B cell (primary cell): Measurements from ENCODE around the gene CUL9.

Experiments
- EZH2 ChIP-seq: IDR thresholded peaks from 2 replicates; pipeline ENCODE4 v1.6.1; 2012; ENCODE audit warnings: borderline replicate concordance, low read depth, mild to moderate bottlenecking, moderate library complexity, low read length; ENCODE audit not compliant: insufficient read depth, poor library complexity, severe bottlenecking
- TF ChIP-seq, protein P1 (sequence below): fragments of 200-600 bp; IDR thresholded peaks from one replicate; pipeline ENCODE4 v1.8.0; 2022; ENCODE audit warnings: antibody characterized with exemption, mild to moderate bottlenecking

- TF ChIP-seq, protein P1, sequence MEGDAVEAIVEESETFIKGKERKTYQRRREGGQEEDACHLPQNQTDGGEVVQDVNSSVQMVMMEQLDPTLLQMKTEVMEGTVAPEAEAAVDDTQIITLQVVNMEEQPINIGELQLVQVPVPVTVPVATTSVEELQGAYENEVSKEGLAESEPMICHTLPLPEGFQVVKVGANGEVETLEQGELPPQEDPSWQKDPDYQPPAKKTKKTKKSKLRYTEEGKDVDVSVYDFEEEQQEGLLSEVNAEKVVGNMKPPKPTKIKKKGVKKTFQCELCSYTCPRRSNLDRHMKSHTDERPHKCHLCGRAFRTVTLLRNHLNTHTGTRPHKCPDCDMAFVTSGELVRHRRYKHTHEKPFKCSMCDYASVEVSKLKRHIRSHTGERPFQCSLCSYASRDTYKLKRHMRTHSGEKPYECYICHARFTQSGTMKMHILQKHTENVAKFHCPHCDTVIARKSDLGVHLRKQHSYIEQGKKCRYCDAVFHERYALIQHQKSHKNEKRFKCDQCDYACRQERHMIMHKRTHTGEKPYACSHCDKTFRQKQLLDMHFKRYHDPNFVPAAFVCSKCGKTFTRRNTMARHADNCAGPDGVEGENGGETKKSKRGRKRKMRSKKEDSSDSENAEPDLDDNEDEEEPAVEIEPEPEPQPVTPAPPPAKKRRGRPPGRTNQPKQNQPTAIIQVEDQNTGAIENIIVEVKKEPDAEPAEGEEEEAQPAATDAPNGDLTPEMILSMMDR, result no peak
- TF ChIP-seq EZH2, result no peak
Observed at GRCh38 chr6:43250992-43251373, 69.0 kb downstream of the CUL9 start.
